ENCODE data around the gene FOXL2NB.
A peak's percentile ranks its signal among the peaks of the same experiment; 100 is the strongest.

Gene FOXL2NB

DNA sequence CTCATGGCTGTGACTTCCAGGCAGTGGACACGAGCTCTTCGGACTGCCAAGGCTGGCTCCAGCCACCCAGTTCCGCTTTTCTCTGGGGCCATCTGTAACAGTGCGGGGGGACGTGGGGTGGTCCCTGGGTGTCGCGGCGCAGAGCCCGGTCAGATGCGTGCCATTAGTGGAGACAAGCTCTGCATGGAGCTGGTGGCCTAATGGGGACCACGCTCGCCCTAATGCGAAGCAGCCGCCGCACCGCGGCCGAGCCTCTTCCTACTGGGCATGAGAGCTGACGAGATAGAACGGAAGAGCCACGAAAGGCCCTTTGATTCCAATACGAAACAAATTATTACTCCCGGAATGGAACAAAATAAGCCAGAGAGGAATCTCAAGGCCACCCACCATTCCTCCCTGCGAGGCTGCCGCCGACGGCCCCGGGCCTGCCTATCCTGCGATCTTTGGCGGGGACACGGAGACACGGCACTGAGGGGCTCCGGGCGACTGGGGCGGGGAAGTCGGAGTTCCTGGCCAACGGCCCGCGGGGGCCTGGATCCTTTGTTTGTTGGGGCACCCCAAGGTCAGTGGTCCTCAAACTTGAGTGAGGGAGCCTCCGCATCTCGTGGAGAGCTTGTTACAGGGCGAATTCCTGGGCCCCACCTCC lies 18.2 kb upstream of the FOXL2NB start:
- no peak overlapping the region for H3K9ac ChIP-seq (ENCODE audit: low read depth in 1 of 2, low read length in 2 of 2)
- no peaks in the 10 kb centered on the region for H3K36me3 ChIP-seq (ENCODE audit: control insufficient read depth in 2 of 2, insufficient read depth in 2 of 2, low read length in 2 of 2)
- H3K4me1 ChIP-seq (ENCODE audit: control insufficient read depth in 2 of 2, insufficient read depth in 2 of 2, low read length in 2 of 2), result no peaks in the 10 kb centered on the region
- no peaks in the 10 kb centered on the region for H3K27me3 ChIP-seq (ENCODE audit: control insufficient read depth in 2 of 2, insufficient read depth in 2 of 2, low read length in 2 of 2)
- H3K9me3 ChIP-seq (ENCODE audit: control insufficient read depth in 2 of 2, low read length in 2 of 2), result no peaks in the 10 kb centered on the region
- H3K4me3 ChIP-seq (ENCODE audit: low read length in 2 of 2), result no peak overlapping the region
- no peak overlapping the region for H3K27ac ChIP-seq (ENCODE audit: low read depth in 2 of 2, low read length in 2 of 2)

DNA sequence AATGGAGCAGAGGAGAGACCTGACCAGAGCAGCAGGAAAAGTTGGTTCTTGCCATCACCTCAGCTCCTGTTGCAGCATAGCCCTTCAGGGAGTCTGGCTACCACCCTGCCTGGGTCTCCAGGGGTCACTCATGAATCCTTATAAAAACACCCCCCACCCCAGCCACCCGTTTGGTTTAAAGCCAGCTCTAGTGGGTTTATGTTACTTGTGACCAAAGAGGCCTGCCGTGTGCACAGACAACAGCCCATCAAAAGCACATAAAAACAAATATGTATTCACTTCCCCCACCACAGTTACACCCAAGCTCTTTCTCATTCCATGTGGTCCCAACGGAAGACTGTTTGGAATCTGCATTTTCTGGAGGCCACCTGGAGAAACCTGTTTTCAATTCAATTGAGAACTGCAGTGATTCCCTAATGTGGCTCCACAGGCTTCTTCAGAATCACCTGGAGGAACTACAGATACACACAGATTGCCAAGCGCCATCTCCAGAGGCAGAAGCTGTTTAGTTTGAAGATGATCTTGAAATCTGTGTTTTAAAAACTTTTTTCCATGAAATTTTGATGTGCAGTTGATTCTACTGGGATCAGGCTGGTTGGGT lies 13.8 kb upstream of the FOXL2NB start:
- H3K9me3 ChIP-seq (ENCODE audit: control insufficient read depth in 2 of 2, low read length in 2 of 2), result no peaks in the 10 kb centered on the region
- no peak overlapping the region for H3K4me3 ChIP-seq (ENCODE audit: low read length in 2 of 2)
- no peak overlapping the region for H3K27ac ChIP-seq (ENCODE audit: low read depth in 2 of 2, low read length in 2 of 2)
- H3K9ac ChIP-seq (ENCODE audit: low read depth in 1 of 2, low read length in 2 of 2), result no peak overlapping the region
- no peaks in the 10 kb centered on the region for H3K36me3 ChIP-seq (ENCODE audit: control insufficient read depth in 2 of 2, insufficient read depth in 2 of 2, low read length in 2 of 2)
- H3K4me1 ChIP-seq (ENCODE audit: control insufficient read depth in 2 of 2, insufficient read depth in 2 of 2, low read length in 2 of 2), result peaks cover 5 to 14% of the 10 kb centered on the region in 2 donors
- peaks cover 25 to 31% of the 10 kb centered on the region in 2 donors for H3K27me3 ChIP-seq (ENCODE audit: control insufficient read depth in 2 of 2, insufficient read depth in 2 of 2, low read length in 2 of 2)

DNA sequence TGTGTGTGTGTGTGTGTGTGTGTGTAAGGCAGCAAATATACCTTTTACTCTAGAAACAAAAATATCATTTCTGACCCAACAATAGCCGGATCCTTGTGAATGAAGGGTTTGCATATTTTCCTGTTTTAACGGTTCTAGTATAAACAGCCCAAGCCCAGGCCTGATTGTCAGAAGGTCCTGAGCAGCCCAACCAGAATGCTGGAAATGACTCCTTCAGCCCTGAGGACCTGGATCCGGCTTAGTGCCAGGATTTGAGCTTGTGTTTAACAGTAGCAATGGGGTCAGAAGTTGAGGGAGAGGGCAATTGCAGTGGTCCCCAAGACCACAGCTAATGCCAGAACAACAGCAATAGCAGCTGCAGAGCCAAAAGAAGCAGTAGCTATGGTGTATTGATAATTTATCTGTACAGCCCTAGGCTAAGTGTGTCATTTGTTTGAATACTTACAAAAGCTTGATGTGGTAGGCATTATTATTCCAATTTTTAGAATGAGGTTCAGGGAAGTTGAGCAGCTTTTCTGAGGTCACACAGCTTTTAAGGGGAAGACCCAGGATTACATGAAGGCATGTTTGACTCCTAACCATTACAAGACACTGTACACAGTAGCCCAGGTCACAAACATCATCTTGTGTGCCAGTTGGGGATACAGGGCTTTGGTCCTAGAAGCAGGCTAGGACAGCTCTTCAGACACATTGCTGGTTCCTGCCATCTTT lies 12.9 kb upstream of the FOXL2NB start:
- Histone ChIP-seq H3K9me3 (ENCODE audit: control insufficient read depth in 2 of 2, low read length in 2 of 2) (no peaks in the 10 kb centered on the region), H3K9ac (ENCODE audit: low read depth in 1 of 2, low read length in 2 of 2) (no peak overlapping the region), H3K4me3 (ENCODE audit: low read length in 2 of 2) (no peak overlapping the region), H3K27me3 (ENCODE audit: control insufficient read depth in 2 of 2, insufficient read depth in 2 of 2, low read length in 2 of 2) (peaks cover 35 to 41% of the 10 kb centered on the region in 2 donors), H3K4me1 (ENCODE audit: control insufficient read depth in 2 of 2, insufficient read depth in 2 of 2, low read length in 2 of 2) (peaks cover 5 to 18% of the 10 kb centered on the region in 2 donors), H3K27ac (ENCODE audit: low read depth in 2 of 2, low read length in 2 of 2) (no peak overlapping the region), H3K36me3 (ENCODE audit: control insufficient read depth in 2 of 2, insufficient read depth in 2 of 2, low read length in 2 of 2) (no peaks in the 10 kb centered on the region)

DNA sequence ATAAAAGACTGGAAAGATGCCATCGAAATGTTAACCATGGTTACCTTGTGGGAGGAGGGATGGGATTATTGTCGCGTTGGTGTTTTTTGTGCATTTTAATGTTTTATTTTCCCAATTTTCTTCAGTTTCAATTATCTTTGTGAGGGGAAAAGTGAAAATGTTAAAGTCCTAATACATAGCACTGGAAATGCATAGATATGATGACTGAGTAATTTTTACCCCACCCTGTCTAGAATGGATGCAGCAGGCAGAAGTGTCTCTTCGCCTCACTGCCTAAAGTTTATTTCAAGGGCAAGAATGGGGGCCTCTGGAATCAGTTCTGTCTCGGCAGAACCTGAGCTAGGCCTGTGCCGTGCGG lies 11.5 kb upstream of the FOXL2NB start:
- peak overlapping the region in 1 of 2 donors; percentile 27 for H3K9ac ChIP-seq (ENCODE audit: low read depth in 1 of 2, low read length in 2 of 2)
- H3K27me3 ChIP-seq (ENCODE audit: control insufficient read depth in 2 of 2, insufficient read depth in 2 of 2, low read length in 2 of 2), result peaks cover 47 to 50% of the 10 kb centered on the region in 2 donors
- H3K36me3 ChIP-seq (ENCODE audit: control insufficient read depth in 2 of 2, insufficient read depth in 2 of 2, low read length in 2 of 2), result no peaks in the 10 kb centered on the region
- H3K27ac ChIP-seq (ENCODE audit: low read depth in 2 of 2, low read length in 2 of 2), result no peak overlapping the region
- H3K4me1 ChIP-seq (ENCODE audit: control insufficient read depth in 2 of 2, insufficient read depth in 2 of 2, low read length in 2 of 2), result peaks cover 5 to 18% of the 10 kb centered on the region in 2 donors
- no peaks in the 10 kb centered on the region for H3K9me3 ChIP-seq (ENCODE audit: control insufficient read depth in 2 of 2, low read length in 2 of 2)
- H3K4me3 ChIP-seq (ENCODE audit: low read length in 2 of 2), result peak overlapping the region in 1 of 2 donors; percentile 65

DNA sequence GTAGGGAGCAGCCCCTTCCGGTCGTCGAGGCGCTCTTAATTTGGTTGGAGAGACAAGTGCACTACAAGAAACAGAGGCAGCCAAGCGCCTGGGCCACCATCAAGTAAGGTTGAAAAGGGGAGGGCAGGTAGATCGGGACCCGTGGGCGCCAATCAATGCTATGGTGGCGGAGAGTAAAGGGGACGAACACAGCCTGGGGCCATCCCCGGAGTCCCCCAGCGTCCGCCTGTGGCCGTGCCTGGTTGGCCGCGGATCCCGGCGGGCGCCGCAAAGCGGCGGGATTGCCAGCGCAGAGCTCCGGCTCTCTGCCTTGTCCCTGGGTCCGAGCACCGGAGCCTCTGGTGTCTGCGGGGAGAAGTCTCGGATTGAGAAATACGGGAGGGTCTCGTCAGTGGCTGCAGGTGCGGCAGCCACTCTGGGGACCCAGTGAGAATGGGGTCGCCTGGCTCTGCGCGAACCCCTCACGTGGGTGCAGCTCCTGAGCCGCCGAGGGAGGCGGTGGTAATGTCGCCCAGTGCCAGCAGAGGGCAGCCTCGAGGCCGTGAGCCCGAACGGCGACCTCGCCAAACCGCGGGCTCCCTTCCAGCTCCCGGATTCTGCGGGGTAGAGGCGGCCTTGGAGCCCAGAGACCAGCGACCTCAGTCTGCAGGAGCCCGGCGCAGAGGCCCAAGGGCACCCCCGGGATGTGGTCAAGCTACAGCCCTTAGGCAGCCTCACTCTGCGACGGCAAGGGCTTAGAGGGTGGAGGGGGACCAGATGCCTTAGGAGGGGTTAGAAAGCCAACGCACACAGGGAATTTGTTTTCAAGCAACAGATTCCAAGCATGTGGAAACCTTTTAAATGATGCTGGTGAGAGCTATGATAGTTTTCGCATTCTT lies 10.9 kb upstream of the FOXL2NB start:
- H3K36me3 ChIP-seq (ENCODE audit: control insufficient read depth in 2 of 2, insufficient read depth in 2 of 2, low read length in 2 of 2), result no peaks in the 10 kb centered on the region
- H3K27ac ChIP-seq (ENCODE audit: low read depth in 2 of 2, low read length in 2 of 2), result no peak overlapping the region
- peaks cover 54 to 56% of the 10 kb centered on the region in 2 donors for H3K27me3 ChIP-seq (ENCODE audit: control insufficient read depth in 2 of 2, insufficient read depth in 2 of 2, low read length in 2 of 2)
- no peaks in the 10 kb centered on the region for H3K9me3 ChIP-seq (ENCODE audit: control insufficient read depth in 2 of 2, low read length in 2 of 2)
- peak overlapping the region; percentile 27 to 32 for H3K9ac ChIP-seq (ENCODE audit: low read depth in 1 of 2, low read length in 2 of 2)
- H3K4me3 ChIP-seq (ENCODE audit: low read length in 2 of 2), result peak overlapping the region; percentile 56 to 65
- peaks cover 5 to 18% of the 10 kb centered on the region in 2 donors for H3K4me1 ChIP-seq (ENCODE audit: control insufficient read depth in 2 of 2, insufficient read depth in 2 of 2, low read length in 2 of 2)

DNA sequence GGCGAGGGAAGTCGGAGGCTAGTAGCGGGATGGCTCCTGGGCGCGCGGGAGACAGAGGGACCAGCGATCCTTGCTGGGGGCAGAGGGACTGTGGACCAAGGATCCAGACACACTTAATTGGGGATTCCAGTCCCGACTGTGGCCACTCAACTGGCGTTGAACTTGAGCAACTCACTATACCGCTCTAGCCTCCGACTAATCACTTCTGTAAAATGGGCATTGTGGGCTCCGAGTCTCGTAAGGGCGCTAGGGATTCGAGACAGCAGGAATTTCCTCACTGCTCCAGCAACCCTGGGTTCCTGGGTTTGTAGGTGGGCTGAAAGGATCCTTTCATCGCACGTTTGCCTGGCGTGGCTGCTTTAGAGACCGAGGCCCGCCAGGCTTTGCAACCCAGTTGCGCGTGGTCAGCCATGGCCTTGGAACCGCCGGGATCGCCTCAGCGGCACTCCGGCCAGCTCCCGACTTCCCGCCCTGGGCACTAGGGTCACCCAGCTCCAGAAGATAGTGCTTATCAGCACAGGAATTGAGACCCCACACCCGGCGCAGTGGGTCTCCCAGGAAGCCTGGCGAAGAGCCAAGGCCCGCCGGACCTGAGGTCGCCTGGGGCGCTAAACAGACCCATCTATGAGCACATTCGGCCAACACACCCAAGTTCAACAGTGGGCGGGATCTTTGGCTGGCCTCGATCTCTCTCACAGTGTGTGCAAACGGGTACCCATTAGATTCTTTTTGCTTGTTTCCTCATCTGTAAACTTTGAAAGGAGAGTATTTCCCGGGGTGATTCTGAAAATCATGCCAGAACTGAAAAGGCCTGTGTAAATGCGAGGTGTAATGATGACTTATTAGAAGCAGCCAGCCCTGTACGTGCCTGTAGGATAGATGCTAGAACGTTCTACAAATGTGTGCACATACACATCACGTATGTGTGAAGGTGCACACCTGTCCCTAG lies 10.0 kb upstream of the FOXL2NB start:
- Histone ChIP-seq H3K4me1 (ENCODE audit: control insufficient read depth in 2 of 2, insufficient read depth in 2 of 2, low read length in 2 of 2) (peaks cover 5 to 18% of the 10 kb centered on the region in 2 donors), H3K36me3 (ENCODE audit: control insufficient read depth in 2 of 2, insufficient read depth in 2 of 2, low read length in 2 of 2) (no peaks in the 10 kb centered on the region), H3K27me3 (ENCODE audit: control insufficient read depth in 2 of 2, insufficient read depth in 2 of 2, low read length in 2 of 2) (peaks cover 63 to 64% of the 10 kb centered on the region in 2 donors), H3K9ac (ENCODE audit: low read depth in 1 of 2, low read length in 2 of 2) (no peak overlapping the region), H3K4me3 (ENCODE audit: low read length in 2 of 2) (peak overlapping the region in 1 of 2 donors; percentile 38), H3K9me3 (ENCODE audit: control insufficient read depth in 2 of 2, low read length in 2 of 2) (no peaks in the 10 kb centered on the region), H3K27ac (ENCODE audit: low read depth in 2 of 2, low read length in 2 of 2) (no peak overlapping the region)

DNA sequence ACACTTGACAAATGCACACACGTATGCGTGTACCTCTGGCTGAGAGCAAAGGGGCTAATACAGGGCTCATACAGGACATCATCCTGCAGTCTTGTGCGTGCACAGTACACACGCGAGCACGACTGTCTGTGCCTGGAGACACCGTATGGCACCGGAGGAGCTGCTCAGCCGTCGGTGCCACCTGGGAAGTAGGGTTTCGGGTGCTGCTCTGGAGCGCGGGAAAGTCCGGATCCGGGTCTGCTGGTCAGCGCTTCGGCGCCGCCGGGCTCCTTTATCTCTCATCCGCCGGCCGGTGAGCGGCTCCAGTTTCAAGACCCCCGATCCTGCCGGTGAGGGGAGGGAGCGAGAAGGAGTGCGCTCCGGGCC lies 9.3 kb upstream of the FOXL2NB start:
- H3K4me3 ChIP-seq (ENCODE audit: low read length in 2 of 2), result no peak overlapping the region
- H3K36me3 ChIP-seq (ENCODE audit: control insufficient read depth in 2 of 2, insufficient read depth in 2 of 2, low read length in 2 of 2), result no peaks in the 10 kb centered on the region
- no peak overlapping the region for H3K27ac ChIP-seq (ENCODE audit: low read depth in 2 of 2, low read length in 2 of 2)
- H3K4me1 ChIP-seq (ENCODE audit: control insufficient read depth in 2 of 2, insufficient read depth in 2 of 2, low read length in 2 of 2), result peaks cover 5 to 18% of the 10 kb centered on the region in 2 donors
- H3K9ac ChIP-seq (ENCODE audit: low read depth in 1 of 2, low read length in 2 of 2), result no peak overlapping the region
- H3K27me3 ChIP-seq (ENCODE audit: control insufficient read depth in 2 of 2, insufficient read depth in 2 of 2, low read length in 2 of 2), result peaks cover 69 to 71% of the 10 kb centered on the region in 2 donors
- no peaks in the 10 kb centered on the region for H3K9me3 ChIP-seq (ENCODE audit: control insufficient read depth in 2 of 2, low read length in 2 of 2)

DNA sequence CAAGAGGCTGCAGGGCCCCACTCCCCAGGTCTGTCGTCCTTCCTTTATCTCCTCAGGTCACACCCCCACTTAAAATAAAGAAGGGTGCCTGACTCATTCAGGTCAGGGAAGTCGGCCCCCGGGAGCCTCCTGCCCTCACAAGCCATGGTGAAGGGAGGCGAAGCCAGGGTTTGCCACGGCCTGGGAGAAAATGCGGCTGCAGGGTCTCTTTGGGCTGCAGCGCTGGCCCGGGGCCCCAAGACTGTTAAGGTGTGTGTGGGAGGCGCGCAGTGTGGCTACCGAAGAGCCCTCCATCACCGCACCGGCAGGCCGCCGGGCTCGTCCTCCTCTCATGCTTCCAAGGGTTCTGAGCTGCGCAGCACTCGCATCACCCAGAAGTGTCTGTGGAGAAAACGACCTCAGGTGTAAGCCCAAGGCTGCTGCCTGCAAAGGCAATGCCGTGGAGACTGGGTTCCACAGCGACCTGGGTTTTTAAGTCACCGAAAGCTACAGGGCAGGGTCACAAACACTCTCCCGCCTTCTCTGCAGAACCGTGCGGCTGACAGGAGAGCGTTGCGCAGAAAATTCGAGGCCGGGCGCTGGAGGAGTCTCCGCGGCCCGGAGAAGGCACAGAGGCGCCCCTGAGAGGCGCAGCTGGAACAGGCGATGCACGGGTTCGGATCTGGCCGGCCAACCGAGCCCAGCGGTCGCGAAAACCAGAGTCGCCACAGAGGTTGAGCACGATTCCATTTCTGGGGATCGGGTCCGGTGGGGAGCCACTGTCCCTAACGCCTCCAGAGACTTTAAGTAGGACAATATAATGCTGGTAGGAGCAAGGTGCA lies 8.8 kb upstream of the FOXL2NB start:
- Histone ChIP-seq H3K9me3 (ENCODE audit: control insufficient read depth in 2 of 2, low read length in 2 of 2) (no peaks in the 10 kb centered on the region), H3K9ac (ENCODE audit: low read depth in 1 of 2, low read length in 2 of 2) (no peak overlapping the region), H3K4me3 (ENCODE audit: low read length in 2 of 2) (no peak overlapping the region), H3K27ac (ENCODE audit: low read depth in 2 of 2, low read length in 2 of 2) (no peak overlapping the region), H3K27me3 (ENCODE audit: control insufficient read depth in 2 of 2, insufficient read depth in 2 of 2, low read length in 2 of 2) (peaks cover 75 to 76% of the 10 kb centered on the region in 2 donors), H3K4me1 (ENCODE audit: control insufficient read depth in 2 of 2, insufficient read depth in 2 of 2, low read length in 2 of 2) (peaks cover 5 to 18% of the 10 kb centered on the region in 2 donors), H3K36me3 (ENCODE audit: control insufficient read depth in 2 of 2, insufficient read depth in 2 of 2, low read length in 2 of 2) (no peaks in the 10 kb centered on the region)

Data from mucosa of rectum (tissue), 2 donors.